22Rv1 (cell line): ENCODE measurements around the gene PAFAH1B2.
"Not testable (repeated sequence)": the region's sequence is repeated elsewhere in the genome, so short reads cannot be mapped to it uniquely, and the experiment has no call there.

Source experiments
- H3K27ac ChIP-seq: fragments of 450-650 bp; 2 replicates; pipeline ENCODE4 v1.5.1; 2017
- ZFX ChIP-seq: fragments of 450-650 bp; IDR thresholded peaks from 2 replicates; pipeline ENCODE4 v1.6.1; 2017; ENCODE audit warnings: antibody characterized with exemption, borderline replicate concordance
- TF ChIP-seq, protein P1 (sequence below): fragments of 450-650 bp; IDR thresholded peaks from 2 replicates; pipeline ENCODE4 v1.5.1; 2017; ENCODE audit warnings: mild to moderate bottlenecking

Gene PAFAH1B2

DNA sequence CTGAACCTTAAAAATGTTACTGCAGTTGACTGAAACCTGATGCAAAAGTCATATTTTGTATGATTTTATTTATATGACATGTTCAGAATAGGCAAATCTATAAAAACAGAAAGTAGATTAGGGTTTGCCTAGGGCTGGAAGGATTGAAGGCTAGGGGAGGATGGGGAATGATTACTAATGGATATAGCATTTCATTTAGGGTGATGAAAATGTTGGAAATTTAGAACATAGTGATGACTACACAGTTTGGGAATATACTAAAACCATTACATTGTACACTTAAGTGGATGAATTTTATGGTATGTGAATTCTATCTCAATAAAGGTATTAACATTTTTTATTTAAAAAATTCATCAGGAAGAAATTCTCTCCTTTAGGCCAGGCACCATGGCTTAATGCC lies 22.9 kb upstream of the PAFAH1B2 start:
- TF ChIP-seq ZFX, result no peak
- TF ChIP-seq, protein P1, sequence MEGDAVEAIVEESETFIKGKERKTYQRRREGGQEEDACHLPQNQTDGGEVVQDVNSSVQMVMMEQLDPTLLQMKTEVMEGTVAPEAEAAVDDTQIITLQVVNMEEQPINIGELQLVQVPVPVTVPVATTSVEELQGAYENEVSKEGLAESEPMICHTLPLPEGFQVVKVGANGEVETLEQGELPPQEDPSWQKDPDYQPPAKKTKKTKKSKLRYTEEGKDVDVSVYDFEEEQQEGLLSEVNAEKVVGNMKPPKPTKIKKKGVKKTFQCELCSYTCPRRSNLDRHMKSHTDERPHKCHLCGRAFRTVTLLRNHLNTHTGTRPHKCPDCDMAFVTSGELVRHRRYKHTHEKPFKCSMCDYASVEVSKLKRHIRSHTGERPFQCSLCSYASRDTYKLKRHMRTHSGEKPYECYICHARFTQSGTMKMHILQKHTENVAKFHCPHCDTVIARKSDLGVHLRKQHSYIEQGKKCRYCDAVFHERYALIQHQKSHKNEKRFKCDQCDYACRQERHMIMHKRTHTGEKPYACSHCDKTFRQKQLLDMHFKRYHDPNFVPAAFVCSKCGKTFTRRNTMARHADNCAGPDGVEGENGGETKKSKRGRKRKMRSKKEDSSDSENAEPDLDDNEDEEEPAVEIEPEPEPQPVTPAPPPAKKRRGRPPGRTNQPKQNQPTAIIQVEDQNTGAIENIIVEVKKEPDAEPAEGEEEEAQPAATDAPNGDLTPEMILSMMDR, result no peak

DNA sequence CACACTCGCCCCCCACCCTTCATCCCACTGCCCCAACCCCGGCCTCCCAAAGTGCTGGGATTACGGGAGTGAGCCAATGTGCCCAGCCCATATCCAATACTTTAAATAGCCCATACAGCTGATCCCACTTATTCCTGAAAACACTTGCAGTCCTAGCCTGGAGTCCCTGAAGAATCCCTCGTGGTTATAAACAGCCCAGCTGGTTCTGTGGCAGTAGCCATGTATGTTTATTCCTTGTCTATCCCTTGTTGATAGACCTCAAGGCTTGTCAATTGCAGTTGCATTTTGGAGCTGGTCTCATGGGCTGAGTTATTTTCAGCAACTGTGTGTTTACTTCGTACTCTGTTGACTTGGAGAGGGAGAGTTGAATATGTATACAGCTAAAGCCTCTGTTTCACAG lies 21.5 kb upstream of the PAFAH1B2 start:
- TF ChIP-seq, protein P1, result no peak
- no peak for TF ChIP-seq ZFX
- no peak overlapping the region for H3K27ac ChIP-seq

More for the DNA sequence above, 22.9 kb upstream of the PAFAH1B2 start:
- H3K27ac ChIP-seq, result no peak overlapping the region

DNA sequence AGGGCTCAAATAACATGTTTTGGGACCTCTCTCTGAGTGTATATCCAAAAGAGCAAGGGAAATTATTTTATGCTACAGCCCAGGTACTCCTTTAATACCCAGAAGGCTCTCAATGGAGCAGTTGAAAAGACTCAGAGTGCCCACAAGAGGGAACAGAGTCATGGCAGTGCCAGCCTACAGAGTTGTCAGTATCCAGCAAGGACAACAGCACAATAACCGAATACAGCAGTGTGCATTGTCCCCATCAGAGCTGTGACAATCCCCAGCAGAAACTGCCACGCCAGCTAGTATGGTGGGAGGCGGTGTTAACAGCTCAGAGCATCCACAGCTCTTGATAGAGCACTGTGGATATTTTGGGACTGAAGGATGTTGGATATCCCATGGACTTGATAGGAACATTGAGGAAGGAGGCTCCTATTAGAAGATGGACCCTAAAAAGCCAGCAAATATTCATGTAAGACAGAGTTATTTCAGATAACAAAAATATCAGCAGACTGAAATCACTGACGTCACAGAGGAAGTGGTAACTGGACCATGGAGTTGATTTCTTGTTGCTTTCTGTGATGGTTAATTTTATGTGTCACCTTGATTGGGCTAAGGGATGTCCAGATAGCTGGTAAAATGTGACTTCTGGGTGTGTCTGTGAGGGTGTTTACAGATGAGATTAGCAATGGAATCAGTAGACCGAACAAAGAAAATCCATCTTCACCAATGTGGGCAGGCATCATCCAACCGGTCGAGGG lies 17.7 kb upstream of the PAFAH1B2 start:
- H3K27ac ChIP-seq, result no peak overlapping the region
- TF ChIP-seq, protein P1, result no peak
- no peak for TF ChIP-seq ZFX

DNA sequence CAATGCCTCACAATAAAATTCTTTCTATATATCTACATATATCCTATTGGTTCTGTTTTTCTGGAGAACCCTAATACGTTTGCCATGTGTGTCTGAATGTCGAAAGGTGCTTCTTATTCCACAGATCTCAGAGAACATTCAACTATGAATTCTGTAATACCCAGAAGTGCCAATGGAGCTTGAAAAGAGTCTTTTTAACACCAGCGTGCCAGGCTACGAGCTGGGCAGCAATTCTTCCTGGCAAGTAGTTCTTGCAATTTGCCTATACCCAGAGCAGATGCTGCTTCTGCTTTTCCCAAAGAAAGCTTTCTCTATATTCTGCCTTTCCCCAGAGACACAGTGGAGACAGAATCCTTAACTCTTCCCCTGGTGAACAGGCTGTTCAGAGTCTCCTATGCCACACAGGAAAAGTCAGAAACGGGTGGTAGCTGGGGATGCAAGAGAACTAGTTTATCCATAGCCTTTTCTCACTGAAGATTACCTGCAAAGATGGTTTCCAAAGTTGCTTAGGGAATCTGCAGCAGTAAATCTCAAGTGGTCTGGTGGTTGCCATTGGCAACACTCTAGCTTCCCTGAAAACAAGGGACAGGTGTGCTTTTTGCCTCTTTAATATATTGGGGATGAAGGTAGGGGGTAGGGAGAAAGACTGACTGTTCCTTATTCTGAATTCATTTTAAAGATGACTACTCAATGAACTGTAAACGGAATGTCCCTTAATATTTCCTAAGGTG lies 16.8 kb upstream of the PAFAH1B2 start:
- TF ChIP-seq, protein P1, result no peak
- TF ChIP-seq ZFX, result no peak

DNA sequence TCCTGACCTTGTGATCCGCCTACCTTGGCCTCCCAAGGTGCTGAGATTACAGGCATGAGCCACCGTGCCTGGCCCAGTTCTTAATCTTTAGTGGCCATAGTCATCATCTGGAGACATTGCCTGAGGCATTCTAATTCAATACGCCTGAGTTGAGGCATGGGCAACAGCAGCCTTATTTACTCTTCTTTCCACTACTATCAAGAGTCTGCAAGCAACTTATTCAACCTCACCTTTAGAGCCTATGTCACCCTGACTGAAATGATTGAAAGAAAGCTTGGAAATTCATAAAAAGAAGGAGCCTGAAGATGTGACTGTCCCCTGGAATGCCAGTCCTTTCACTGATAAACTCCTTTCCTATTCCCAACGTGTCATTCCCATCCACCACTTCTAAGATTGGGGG lies 15.8 kb upstream of the PAFAH1B2 start:
- no peak overlapping the region for H3K27ac ChIP-seq
- TF ChIP-seq ZFX, result no peak
- TF ChIP-seq, protein P1, result no peak

More for the DNA sequence above, 16.8 kb upstream of the PAFAH1B2 start:
- no peak overlapping the region for H3K27ac ChIP-seq

DNA sequence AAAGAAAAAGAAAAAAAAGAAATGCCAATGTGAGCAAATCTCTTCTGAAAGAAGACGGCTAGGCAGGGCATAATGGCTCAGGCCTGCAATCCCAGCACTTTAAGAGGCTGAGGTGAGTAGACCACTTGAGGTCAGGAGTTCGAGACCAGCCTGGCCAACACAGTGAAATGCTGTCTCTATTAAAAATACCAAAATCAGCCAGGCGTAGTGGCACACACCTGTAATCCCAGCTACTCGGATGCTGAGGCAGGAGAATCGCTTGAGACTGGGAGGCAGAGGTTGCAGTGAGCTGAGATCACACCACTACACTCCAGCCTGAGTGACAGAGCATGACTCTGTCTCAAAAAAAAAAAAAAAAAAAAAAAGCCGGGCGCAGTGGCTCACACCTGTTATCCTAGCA lies 13.7 kb upstream of the PAFAH1B2 start:
- H3K27ac ChIP-seq, result not testable (repeated sequence)

DNA sequence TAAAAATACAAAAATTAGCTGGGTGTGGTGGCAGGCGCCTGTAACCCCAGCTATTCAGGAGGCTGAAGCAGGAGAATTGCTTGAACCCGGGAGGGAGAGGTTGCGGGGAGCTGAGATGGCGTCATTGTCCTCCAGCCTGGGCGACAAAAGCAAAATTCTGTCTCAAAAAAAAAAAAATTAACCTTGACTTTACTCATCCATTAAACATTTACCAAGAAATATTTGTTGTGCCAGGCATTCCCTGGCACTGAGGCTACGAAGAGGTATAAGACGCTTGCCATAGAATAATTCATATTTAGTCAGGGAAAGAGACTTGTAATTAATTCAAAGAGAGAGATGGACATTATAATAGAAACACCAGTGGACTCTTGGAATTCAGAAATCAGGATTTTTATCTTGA lies 13.2 kb upstream of the PAFAH1B2 start:
- no peak for TF ChIP-seq ZFX
- TF ChIP-seq, protein P1, result no peak
- no peak overlapping the region for H3K27ac ChIP-seq

DNA sequence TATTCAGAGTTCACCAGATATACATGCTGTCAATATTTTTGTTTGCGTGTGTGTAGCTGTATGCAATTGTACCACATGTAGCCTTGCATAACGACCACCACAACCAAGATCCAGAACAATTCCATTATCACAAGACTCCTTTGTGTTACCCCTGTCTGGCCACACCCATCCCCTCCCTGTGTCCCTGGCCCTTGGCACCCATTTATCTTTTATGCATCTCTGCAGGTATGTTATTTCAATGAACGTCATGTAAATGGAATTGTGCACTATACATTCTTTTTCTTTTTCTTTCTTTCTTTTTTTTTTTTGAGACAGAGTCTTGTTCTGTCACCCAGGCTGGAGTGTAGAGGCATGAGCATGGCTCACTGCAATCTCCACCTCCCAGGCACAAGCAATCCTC lies 9.7 kb upstream of the PAFAH1B2 start:
- TF ChIP-seq, protein P1, result no peak
- no peak for TF ChIP-seq ZFX
- no peak overlapping the region for H3K27ac ChIP-seq

DNA sequence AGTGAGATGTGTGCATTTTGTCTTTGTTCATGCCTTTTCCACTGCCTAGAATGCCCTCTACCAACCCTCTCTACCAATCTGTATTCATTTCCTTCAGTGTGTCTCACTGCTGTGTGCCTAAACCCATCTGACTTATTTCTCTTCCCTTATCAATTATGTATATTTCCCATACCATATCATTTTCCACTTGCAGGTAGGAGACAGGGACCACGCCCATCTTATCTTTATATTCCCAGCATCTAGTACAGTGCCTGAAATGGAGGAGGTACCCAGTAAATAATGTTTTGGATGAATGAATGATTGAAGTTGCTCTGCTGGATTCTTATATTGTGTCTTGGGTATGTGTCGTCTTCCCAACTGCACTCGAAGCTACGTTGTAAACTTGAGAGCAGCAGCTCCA lies 9.1 kb upstream of the PAFAH1B2 start:
- H3K27ac ChIP-seq, result not testable (repeated sequence)

DNA sequence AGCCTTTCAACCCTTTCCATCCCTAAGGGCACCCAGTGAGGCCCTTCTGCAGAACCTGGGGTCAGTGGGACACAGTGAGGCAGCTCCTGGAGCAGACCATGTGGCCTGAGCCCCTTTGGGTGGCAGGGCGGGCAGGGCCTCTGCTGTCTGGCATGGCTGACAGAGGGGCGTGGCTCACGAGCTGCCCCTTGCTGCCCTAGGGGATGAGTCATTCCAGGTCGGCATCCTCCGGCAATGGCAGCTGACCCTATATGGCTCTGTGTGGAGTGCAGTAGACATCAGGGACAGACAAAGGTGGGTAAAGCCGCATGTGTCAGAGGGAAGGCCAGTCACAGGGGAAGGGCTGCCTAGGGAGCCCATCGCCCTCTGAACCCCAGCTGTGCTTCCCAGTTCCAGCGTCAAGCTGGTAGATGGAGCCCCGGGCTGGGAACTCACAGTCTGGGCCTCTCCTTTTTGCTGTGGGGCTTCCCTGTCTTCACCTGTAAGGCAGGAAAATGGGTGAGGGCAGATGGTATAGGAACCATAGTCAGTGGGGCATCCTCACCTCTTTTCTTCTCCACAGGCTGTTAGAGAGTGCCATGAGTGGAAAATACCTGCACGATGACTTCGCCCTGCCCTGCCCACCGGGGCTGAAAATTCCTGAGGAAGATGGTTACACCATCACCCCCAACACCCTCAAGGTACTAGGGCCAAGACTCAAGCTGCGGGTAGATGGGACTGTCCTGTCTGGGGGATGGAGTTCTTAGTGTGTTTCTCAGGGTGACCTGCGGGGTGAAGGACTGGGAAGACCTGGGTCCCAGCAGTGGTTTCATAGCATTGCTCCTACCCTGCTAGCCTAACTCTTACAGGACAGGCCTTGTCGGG lies 6.6 kb upstream of the PAFAH1B2 start:
- not testable (repeated sequence) for H3K27ac ChIP-seq
